GM18508 (cell line): ENCODE results near the gene FIZ1.

ENCODE experiments used
- ATAC-seq: cut with Tn5 transposase; IDR thresholded peaks from one replicate; pipeline ENCODE4 v1.9.1; 2021; ENCODE audit warnings: moderate number of reproducible peaks; ENCODE audit not compliant: insufficient read depth, unreplicated experiment

Gene FIZ1

DNA sequence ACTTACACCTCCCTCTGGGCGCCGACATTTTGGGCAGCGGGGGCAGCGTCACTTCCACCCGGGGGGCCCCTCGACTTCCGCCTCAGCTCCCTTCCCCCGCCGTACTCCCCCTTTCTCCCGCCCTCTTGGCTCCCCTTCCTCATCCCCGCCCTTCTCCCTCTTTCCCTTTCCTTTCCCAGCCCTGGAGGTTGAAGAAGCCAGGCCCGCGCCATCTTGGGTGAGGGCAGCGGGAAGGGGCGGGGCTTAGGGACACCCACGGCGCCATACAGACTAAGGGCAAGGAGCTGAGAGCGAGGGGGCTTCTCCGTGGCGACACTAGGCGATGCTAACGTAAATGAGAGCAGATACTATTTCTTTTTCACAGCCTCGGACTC, at the start of gene FIZ1:
TSS of gene FIZ1 (minus strand) at position 50 of the 374 bp plus-strand sequence. CDS start 1,652 bp downstream, outside the sequence.
- peak; percentile 28 for ATAC-seq

- ATAC-seq: no peak
These were observed 49.4 kb upstream of the FIZ1 start for GRCh38 chr19:55648585-55649267.

DNA sequence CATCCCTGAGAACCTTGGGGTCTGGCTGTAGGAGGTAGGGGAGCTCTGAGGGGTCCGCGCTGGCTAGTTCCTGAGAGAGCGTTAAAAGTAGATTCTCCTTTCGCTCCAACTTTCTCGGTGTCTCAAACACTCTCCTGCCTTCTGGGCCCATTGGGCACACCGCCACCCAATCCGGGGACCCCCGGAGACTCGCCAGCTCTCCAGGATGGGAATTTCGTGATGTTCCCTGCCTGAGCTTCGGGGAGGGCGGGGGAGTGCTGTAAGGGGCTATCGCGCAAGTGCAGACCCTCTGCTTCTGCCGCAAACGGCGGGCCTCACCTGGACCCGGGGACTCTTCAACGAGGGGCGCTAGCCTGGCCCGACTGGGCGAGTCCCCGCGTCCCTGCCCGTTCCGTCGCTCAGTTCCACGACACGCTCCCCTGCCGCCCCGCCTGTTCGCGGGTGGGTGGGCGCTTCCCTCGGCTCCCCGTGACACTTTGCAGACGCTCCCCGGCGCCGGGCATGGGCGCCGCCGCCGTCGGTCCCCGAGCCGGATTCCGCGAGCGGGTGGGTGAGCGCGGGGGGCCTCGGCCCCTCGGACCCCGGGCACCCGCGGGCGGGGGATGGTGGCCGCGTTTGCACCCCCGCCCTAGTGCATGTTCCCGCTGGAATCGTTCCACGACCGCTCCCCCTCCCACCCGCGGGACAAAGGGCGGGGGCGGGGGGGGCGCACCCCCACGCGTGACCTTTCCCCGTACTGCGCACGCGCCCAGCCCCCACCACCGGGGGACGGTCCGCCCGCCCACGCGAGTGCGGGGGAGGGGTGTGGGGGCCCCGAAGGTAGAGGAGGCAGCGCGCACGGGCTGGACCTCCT, 48.6 kb upstream of the FIZ1 start, which contains the start of gene CCDC106:
TSS of gene CCDC106 (plus strand) at position 481 of the 853 bp plus-strand sequence. CDS start 835 bp downstream, outside the sequence.
- ATAC-seq: no peak

- ATAC-seq: no peak
These were observed 47.8 kb upstream of the FIZ1 start for GRCh38 chr19:55646889-55647731.

DNA sequence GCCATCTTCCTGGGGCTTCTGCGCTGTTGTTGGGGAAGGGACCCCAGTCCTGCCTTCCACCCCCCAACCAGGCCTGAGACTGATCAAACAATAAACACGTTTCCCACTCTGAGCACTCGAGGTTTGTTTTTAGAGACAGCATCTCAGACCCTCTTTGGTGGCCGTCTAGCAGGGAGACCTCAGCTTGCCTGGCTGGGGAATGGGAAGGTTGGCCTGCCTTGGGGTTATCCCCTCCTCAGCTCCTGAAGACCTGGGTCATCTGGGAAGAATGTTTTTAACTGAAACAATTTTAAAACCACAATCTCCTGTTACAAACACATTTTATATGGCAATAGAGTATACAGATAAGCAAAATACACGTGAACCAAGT, 46.2 kb upstream of the FIZ1 start:
- no peak for ATAC-seq

DNA sequence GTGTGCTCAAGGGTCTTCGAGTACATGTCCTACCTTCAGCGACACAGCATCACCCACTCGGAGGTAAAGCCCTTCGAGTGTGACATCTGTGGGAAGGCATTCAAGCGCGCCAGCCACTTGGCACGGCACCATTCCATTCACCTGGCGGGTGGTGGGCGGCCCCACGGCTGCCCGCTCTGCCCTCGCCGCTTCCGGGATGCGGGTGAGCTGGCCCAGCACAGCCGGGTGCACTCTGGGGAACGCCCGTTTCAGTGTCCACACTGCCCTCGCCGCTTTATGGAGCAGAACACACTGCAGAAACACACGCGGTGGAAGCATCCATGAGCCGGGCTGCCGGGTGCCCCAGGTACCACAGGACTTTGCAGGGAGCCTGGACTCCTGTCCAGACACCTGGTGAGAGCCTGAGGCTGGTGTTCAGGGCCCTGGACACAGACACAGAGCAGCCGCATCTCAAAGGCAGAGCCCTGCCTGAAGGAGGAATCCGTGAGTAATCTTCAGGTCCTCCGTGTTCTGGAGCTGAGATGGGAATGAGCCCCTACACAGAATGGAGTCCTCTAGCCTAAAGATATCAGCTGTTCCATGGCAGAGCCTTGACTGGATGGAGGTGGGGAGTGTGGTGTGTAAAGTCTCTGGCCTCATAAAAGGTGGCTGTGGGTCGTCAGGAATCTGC, 45.7 kb upstream of the FIZ1 start:
- ATAC-seq: no peak

GRCh38 chr19:55644191-55644833, 45.0 kb upstream of the FIZ1 start:
- ATAC-seq: no peak

- ATAC-seq: no peak
These were observed 44.5 kb upstream of the FIZ1 start for GRCh38 chr19:55643887-55644176.

DNA sequence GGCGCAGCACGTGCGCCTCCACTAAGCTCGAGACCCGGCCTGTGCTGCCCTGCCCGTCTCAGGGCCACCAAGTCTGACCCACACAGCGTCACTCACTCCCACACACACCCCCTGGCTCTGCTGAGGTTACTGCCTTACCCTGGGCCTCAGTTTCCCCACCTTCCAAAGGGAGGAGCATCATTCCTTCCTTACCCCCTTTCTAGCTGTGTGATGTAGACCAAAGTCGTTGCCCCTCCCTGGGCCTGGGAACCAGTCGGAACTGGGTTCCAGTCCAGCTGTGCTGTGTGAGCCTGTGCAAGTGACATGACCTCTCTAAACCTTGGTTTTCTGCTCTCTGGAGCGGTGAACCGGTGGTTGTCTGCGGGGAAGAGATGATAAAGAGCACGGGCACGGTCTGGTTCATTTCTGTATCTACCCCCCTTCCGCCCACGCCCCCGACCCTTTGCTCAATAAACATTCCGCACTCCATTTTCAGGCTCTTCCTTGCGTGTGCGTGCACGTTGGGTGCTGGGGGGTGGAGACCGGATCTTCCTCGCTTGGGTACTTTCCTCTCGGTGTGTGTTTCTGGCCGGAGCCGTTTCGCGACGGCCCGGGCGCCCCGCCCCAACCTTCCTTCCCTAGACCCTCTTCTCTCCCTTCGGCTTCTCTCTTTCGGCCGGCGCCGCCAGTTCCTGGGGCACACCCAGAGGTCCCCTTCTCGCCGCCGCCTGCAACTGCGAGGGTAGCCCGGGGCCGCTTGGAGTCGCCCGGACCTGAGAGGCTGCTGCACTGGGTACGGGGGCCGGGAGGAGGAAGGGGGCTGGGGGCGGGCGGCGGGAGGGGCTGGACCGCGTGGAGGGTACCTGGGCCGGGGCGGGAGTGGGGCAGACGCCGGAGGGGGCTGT, 43.9 kb upstream of the FIZ1 start, which contains the start of gene ZNF581:
TSS of gene ZNF581 (plus strand) at position 647 of the 884 bp plus-strand sequence. CDS start 923 bp downstream, outside the sequence.
- peak; percentile 38 for ATAC-seq

GRCh38 chr19:55642153-55643002, 43.1 kb upstream of the FIZ1 start:
- no peak for ATAC-seq

- ATAC-seq: no peak
These were observed 42.3 kb upstream of the FIZ1 start for GRCh38 chr19:55641426-55642152.

- ATAC-seq: no peak
These were observed 41.5 kb upstream of the FIZ1 start, which contains the start of gene ZNF580 for GRCh38 chr19:55640577-55641425. TSS of gene ZNF580 (plus strand) at chr19:55641002. CDS start at chr19:55642509, 1,507 bp downstream.

DNA sequence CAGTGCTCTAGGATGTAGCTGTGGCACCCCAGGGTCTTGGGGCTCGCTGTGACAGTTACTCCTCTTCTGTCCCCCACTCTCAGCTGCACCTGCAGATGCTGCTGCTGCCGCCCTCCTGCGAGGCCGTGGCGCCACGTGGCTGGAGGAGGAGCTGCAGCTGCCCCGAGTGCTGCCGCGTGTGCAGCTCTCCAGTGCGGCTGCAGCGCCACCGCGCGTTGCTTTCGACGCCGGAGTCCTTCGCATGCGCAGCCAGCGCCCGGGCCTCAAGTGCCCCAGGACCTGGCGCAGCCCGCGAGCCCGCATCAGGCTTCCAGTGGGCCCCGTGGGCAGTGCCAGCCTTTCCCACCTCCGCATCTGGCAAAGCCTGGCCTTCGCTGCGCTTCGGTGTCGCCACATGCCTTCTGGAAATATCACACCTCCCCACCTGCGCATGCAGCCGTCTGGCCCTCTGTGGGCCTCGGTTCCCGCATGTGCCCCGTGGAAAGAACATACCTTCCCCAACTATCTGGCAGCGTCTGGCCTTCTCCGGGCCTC, 40.8 kb upstream of the FIZ1 start:
- ATAC-seq: no peak

DNA sequence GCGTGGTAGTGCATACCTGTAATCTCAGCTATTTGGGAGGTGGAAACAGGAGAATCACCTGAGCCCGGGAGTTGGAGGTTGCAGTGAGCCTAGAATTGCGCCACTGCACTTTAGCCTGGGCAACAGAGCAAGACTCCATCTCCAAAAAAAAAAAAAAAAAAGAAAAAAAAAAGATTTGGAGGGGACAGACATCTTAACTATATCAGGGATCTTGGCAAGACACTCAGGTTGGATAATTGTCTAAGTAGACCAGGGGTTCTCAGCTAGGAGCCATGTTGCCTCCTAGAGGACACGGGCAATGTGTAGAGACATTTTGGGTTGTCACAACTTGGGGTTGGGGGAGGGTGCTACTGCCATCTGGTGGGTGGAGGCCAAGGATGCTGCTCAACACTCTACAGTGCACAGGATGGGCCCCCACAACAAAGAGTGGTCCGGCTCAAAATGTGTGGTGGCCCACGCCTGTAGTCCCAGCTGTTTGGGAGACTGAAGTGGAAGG, 39.6 kb upstream of the FIZ1 start:
- no peak for ATAC-seq

GRCh38 chr19:55637534-55637933, 38.2 kb upstream of the FIZ1 start:
- no peak for ATAC-seq

GRCh38 chr19:55636723-55637122, 37.4 kb upstream of the FIZ1 start:
- no peak for ATAC-seq
